DOHH2 (cell line): Measurements from ENCODE around the gene NINJ2.

ENCODE experiments used
- H3F3A ChIP-seq: fragments of 200-600 bp; sonication (generic), shearing (Covaris generic); 2 replicates; pipeline ENCODE4 v1.6.0; 2016; ENCODE audit warnings: antibody characterized with exemption, mild to moderate bottlenecking; ENCODE audit not compliant: control insufficient read depth, insufficient read depth
- H3K27ac ChIP-seq: fragments of 200-600 bp; sonication (generic); 2 replicates; pipeline ENCODE4 v1.5.1; 2014; ENCODE audit warnings: low read depth, mild to moderate bottlenecking, low read length, moderate library complexity
- H3K27me3 ChIP-seq: fragments of 200-600 bp; sonication (generic); 2 replicates; pipeline ENCODE4 v1.6.1; 2014; ENCODE audit warnings: mild to moderate bottlenecking, low read length, mixed read lengths; ENCODE audit not compliant: control insufficient read depth
- H3K36me3 ChIP-seq: fragments of 200-600 bp; sonication (generic); 2 replicates; pipeline ENCODE4 v1.6.1; 2014; ENCODE audit warnings: mild to moderate bottlenecking, low read length, moderate library complexity, mixed read lengths; ENCODE audit not compliant: control insufficient read depth
- H3K4me1 ChIP-seq: fragments of 200-600 bp; sonication (generic); 2 replicates; pipeline ENCODE4 v1.6.1; 2014; ENCODE audit warnings: mild to moderate bottlenecking, low read length, mixed read lengths; ENCODE audit not compliant: control insufficient read depth
- H3K4me2 ChIP-seq: fragments of 200-600 bp; sonication (generic); 2 replicates; pipeline ENCODE4 v1.6.0; 2014; ENCODE audit warnings: mild to moderate bottlenecking, low read length, moderate library complexity
- H3K4me3 ChIP-seq: fragments of 200-600 bp; sonication (generic); 2 replicates; pipeline ENCODE4 v1.5.1; 2014; ENCODE audit warnings: mild to moderate bottlenecking, low read length, mixed read lengths
- H3K79me2 ChIP-seq: fragments of 200-600 bp; sonication (generic); 2 replicates; pipeline ENCODE4 v1.6.1; 2014; ENCODE audit warnings: mild to moderate bottlenecking, low read length, mixed read lengths; ENCODE audit not compliant: control insufficient read depth
- H3K9me2 ChIP-seq: fragments of 200-600 bp; sonication (generic); replicated peaks from 2 replicates; pipeline ENCODE4 v1.6.1; 2014; ENCODE audit warnings: mild to moderate bottlenecking, low read length, mixed read lengths; ENCODE audit not compliant: control insufficient read depth
- H3K9me3 ChIP-seq: fragments of 200-600 bp; sonication (generic); 2 replicates; pipeline ENCODE4 v1.6.1; 2014; ENCODE audit warnings: antibody characterized with exemption, low read length, mixed read lengths; ENCODE audit not compliant: control insufficient read depth, insufficient read depth
- H4K20me1 ChIP-seq: fragments of 200-600 bp; sonication (generic); 2 replicates; pipeline ENCODE4 v1.6.0; 2014; ENCODE audit warnings: low read depth, mild to moderate bottlenecking, antibody characterized with exemption, low read length, moderate library complexity; ENCODE audit not compliant: control insufficient read depth, insufficient read depth
- EZH2phosphoT487 ChIP-seq: fragments of 200-600 bp; sonication (generic); IDR thresholded peaks from 2 replicates; pipeline ENCODE4 v1.6.1; 2017; ENCODE audit warnings: borderline replicate concordance, mild to moderate bottlenecking, antibody characterized with exemption, low read length, moderate library complexity, mixed read lengths
- TF ChIP-seq, protein P1 (sequence below): fragments of 200-600 bp; sonication (generic); IDR thresholded peaks from one replicate; pipeline ENCODE4 v1.5.1; 2014; ENCODE audit warnings: antibody characterized with exemption, mild to moderate bottlenecking, low read depth, low read length; ENCODE audit not compliant: poor library complexity, severe bottlenecking

NINJ2 gene

DNA sequence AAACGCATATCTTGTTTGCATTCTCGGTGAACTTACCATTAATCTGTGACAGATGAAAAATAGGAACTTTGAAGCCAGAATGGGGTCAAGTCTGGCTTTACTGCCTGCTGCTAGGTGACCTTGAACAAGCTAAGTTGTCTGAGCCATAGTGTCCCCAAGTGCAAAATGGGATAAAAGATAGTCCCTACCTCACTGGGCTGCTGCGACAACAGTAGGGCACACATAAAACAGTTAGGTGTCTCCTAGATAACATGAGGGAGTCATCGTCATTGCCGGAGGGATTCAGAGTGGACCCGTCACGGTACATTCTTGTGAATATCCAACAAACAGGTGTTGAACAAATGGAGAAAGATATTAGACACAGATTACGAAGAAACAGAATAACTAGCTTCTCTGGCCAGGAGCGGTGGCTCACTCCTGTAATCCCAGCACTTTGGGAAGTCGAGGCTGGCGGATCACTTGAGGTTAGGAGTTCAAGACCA, 71.2 kb downstream of the NINJ2 start:
- TF ChIP-seq, protein P1, sequence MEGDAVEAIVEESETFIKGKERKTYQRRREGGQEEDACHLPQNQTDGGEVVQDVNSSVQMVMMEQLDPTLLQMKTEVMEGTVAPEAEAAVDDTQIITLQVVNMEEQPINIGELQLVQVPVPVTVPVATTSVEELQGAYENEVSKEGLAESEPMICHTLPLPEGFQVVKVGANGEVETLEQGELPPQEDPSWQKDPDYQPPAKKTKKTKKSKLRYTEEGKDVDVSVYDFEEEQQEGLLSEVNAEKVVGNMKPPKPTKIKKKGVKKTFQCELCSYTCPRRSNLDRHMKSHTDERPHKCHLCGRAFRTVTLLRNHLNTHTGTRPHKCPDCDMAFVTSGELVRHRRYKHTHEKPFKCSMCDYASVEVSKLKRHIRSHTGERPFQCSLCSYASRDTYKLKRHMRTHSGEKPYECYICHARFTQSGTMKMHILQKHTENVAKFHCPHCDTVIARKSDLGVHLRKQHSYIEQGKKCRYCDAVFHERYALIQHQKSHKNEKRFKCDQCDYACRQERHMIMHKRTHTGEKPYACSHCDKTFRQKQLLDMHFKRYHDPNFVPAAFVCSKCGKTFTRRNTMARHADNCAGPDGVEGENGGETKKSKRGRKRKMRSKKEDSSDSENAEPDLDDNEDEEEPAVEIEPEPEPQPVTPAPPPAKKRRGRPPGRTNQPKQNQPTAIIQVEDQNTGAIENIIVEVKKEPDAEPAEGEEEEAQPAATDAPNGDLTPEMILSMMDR = no peak
- TF ChIP-seq EZH2phosphoT487 = no peak
- H3K4me1 ChIP-seq = peaks cover 17% of the 10 kb centered on the region
- H3K79me2 ChIP-seq = no peaks in the 10 kb centered on the region
- no peaks in the 10 kb centered on the region for H3K36me3 ChIP-seq
- H3K9me3 ChIP-seq = no peaks in the 10 kb centered on the region
- H3F3A ChIP-seq = no peaks in the 10 kb centered on the region
- no peaks in the 10 kb centered on the region for H4K20me1 ChIP-seq
- H3K4me3 ChIP-seq = no peak overlapping the region
- no peaks in the 10 kb centered on the region for H3K9me2 ChIP-seq
- H3K27ac ChIP-seq = no peak overlapping the region
- H3K27me3 ChIP-seq = no peaks in the 10 kb centered on the region
- no peak overlapping the region for H3K4me2 ChIP-seq

DNA sequence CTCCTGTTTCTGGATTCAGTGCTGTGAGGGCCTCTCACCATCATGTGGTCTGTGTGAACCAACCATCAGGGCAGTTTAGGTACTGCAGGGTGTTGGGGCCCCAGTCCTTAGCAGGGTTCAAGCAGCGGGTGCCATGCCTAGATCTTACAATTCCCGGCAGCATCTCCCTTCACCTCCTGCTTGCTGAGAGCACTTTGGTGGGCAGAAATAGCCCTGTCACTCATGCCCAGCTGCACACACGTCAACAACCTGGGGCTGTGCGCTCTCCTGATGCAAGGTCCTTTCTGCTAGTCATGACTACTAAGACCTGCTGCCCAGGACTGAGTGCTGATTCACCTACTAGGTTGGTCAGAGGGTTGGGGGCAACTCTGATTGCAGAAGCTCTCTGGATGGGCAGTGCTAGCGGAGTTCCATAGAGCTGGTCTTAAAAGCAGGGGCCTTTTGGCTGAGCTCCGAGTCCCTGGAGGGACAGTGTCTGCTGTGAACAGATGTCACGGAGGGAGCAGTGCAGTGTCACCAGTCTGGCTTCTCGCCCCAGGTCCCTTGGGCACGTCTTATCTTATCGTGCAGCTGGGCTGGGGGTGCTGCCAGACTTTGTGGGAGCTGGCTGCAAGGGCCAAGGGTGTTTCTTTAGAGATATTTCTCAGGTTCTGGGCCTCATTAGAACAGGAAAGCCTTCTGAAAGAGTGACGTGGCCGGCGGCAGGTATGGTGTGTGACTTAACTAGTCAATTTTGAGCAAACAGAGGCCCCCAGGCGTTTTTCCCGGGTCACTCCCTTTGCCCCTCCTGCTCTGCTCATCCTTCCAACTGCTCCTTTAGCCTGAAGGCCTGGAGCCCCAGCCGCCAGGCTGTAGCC, 71.8 kb downstream of the NINJ2 start:
- Histone ChIP-seq H3K9me3 (no peaks in the 10 kb centered on the region), H3K79me2 (no peaks in the 10 kb centered on the region), H3K4me1 (peaks cover 17% of the 10 kb centered on the region), H3K4me3 (no peak overlapping the region), H3K4me2 (no peak overlapping the region), H3K9me2 (no peaks in the 10 kb centered on the region), H4K20me1 (no peaks in the 10 kb centered on the region), H3K27ac (no peak overlapping the region), H3K36me3 (no peaks in the 10 kb centered on the region), H3K27me3 (no peaks in the 10 kb centered on the region), H3F3A (no peaks in the 10 kb centered on the region)
- TF ChIP-seq, protein P1 = no peak
- no peak for TF ChIP-seq EZH2phosphoT487

DNA sequence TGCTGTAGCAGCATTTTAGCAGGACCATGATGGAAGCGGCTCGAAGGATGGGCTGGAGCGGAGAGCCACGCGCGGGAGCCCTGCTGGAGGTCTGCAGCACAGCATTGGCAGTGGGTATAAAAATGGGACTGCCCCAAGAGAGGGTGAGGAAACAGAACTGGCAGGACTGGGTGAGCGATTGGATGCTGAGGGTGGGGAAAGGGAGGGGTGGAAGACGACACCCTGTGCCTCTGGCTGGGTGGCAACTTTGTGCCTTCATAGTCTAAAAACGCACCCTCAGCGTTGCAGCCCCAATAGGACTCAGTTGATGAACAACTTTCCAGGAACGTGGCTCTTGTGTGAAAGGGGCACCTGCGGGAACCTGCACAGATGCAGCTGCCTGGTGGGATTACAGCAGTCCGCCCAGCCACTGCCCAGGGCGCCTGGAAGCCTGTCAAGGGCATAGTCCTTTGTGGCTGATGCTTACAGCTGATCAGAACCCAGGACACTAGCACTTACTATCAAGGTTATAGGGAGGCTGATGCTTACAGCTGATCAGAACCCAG, 73.0 kb downstream of the NINJ2 start:
- no peak for TF ChIP-seq EZH2phosphoT487
- TF ChIP-seq, protein P1 = no peak

More for the DNA sequence above, 73.0 kb downstream of the NINJ2 start:
- Histone ChIP-seq H3K27ac (no peak overlapping the region), H3K27me3 (no peaks in the 10 kb centered on the region), H3K4me3 (no peak overlapping the region), H3F3A (no peaks in the 10 kb centered on the region), H3K36me3 (no peaks in the 10 kb centered on the region), H3K9me2 (no peaks in the 10 kb centered on the region), H3K79me2 (no peaks in the 10 kb centered on the region), H4K20me1 (no peaks in the 10 kb centered on the region), H3K9me3 (no peaks in the 10 kb centered on the region), H3K4me1 (peaks cover 27% of the 10 kb centered on the region), H3K4me2 (no peak overlapping the region)
